ENCODE measurements around the gene MTERF2. TPM values are rescaled to one million over a fixed set of nuclear protein-coding genes. Genes with fewer than 3 reads are reported as not detected.

Gene MTERF2
- total and polyA plus RNA-seq, 2 of the 13 experiments (the other 11 are each of a cell fraction or from before 2014, with no cell fraction given) = 8.0 to 11.6 TPM

- TF ChIP-seq GMEB2 (CRISPR knock-in tag; IDR thresholded peaks at IDR 0.05; ENCODE audit: low read depth) = no peak
- no peak for TF ChIP-seq SETDB1 (CRISPR knock-in tag; IDR thresholded peaks at IDR 0.05; ENCODE audit: borderline replicate concordance)
- no peak for TF ChIP-seq HNRNPUL1 (IDR thresholded peaks at IDR 0.05; ENCODE audit: low read depth, low read length)
- TF ChIP-seq HES4 (CRISPR knock-in tag; IDR thresholded peaks at IDR 0.05; ENCODE audit: borderline replicate concordance) = no peak
- no peak for TF ChIP-seq REL (CRISPR knock-in tag; conservative IDR thresholded peaks at IDR 0.05)
- no peak for TF ChIP-seq ZNF296 (CRISPR knock-in tag; conservative IDR thresholded peaks at IDR 0.05)
- no peak for TF ChIP-seq SIN3B (IDR thresholded peaks at IDR 0.05; ENCODE audit: low read length)
- TF ChIP-seq ZNF354B (CRISPR knock-in tag; IDR thresholded peaks at IDR 0.05) = no peak
- peak; percentile 29; the same call in 1 of the 2 replicates for TF ChIP-seq SSRP1 (CRISPR knock-in tag; IDR thresholded peaks at IDR 0.05)
- no peak for TF ChIP-seq NONO (IDR thresholded peaks at IDR 0.05)
- TF ChIP-seq NONO (CRISPR knock-in tag; conservative IDR thresholded peaks at IDR 0.05) = no peak; the same call in 1 of the 2 replicates
- TF ChIP-seq ZNF652 (CRISPR knock-in tag; IDR thresholded peaks at IDR 0.05; ENCODE audit: borderline replicate concordance, low read depth) = peak; percentile 9; the same call in 1 of the 2 replicates
- peak; percentile 79; the same call in 1 of the 2 replicates for TF ChIP-seq FOSL1 (CRISPR knock-in tag; IDR thresholded peaks at IDR 0.05; ENCODE audit: borderline replicate concordance)
- TF ChIP-seq ZHX2 (IDR thresholded peaks at IDR 0.05; ENCODE audit: low read depth) = no peak
- no peak for TF ChIP-seq ZHX2 (CRISPR knock-in tag; IDR thresholded peaks at IDR 0.05; ENCODE audit: borderline replicate concordance)
- TF ChIP-seq NFE2L2 (IDR thresholded peaks at IDR 0.05; ENCODE audit: low read length) = no peak
- TF ChIP-seq IRF2 (CRISPR knock-in tag; IDR thresholded peaks at IDR 0.05) = 0 out of 2 replicates have a peak, but pooled peaks have one; percentile 25
- TF ChIP-seq ZBTB43 (CRISPR knock-in tag; conservative IDR thresholded peaks at IDR 0.05) = no peak
- no peak for TF ChIP-seq ZNF878 (CRISPR knock-in tag; IDR thresholded peaks at IDR 0.05)
- TF ChIP-seq ZNF816 (CRISPR knock-in tag; IDR thresholded peaks at IDR 0.05; ENCODE audit: borderline replicate concordance) = no peak
- no peak for TF ChIP-seq MTA1 (CRISPR knock-in tag; IDR thresholded peaks at IDR 0.05; ENCODE audit: borderline replicate concordance)
Measured at GRCh38 chr12:106975993-106976658, 10.8 kb downstream of the MTERF2 start (continued).
